Sciatic nerve (tissue), 2 donors: ENCODE data around the gene SPSB3. TPM values are rescaled to one million over a fixed set of nuclear protein-coding genes. Genes with fewer than 3 reads are reported as not detected.

ENCODE experiments used
- ATAC-seq: fragments of 200-7000 bp; cut with Tn5 transposase; one replicate; pipeline ENCODE4 v1.9.1; 2020; ENCODE audit warnings: mild to moderate bottlenecking, moderate library complexity
- DNase-seq: peaks from one replicate; pipeline ENCODE4 v3.0.0-alpha.2; 2020; ENCODE audit warnings: low spot score
- intact Hi-C: fragments of 100-400 bp; cut with DNase I; formaldehyde crosslinking; loops from one replicate; pipeline ENCODE4 v1.14.2; 2022
- total RNA-seq: library from RNA; stranded (reverse); fragmentation: NEBNext Ultra II Directional; extraction: Animal tissue kit (Norgen Biotek cat#: 25700); gene quantifications from one replicate; pipeline ENCODE4 v1.2.1, GENCODE V29; 2021
- donor health status: DM: no; HTN: no; CAD: no.
- donor health status: DM: no; HTN: no; CAD: no.

Gene SPSB3
- total RNA-seq, 1 donor from 2014 or later = 35.3 TPM

GRCh38 chr16:1778200-1779179 lies 3.9 kb downstream of the SPSB3 start:
- DNase-seq = no peak
- ATAC-seq = no peak
- intact Hi-C loops = no loop called here

DNA sequence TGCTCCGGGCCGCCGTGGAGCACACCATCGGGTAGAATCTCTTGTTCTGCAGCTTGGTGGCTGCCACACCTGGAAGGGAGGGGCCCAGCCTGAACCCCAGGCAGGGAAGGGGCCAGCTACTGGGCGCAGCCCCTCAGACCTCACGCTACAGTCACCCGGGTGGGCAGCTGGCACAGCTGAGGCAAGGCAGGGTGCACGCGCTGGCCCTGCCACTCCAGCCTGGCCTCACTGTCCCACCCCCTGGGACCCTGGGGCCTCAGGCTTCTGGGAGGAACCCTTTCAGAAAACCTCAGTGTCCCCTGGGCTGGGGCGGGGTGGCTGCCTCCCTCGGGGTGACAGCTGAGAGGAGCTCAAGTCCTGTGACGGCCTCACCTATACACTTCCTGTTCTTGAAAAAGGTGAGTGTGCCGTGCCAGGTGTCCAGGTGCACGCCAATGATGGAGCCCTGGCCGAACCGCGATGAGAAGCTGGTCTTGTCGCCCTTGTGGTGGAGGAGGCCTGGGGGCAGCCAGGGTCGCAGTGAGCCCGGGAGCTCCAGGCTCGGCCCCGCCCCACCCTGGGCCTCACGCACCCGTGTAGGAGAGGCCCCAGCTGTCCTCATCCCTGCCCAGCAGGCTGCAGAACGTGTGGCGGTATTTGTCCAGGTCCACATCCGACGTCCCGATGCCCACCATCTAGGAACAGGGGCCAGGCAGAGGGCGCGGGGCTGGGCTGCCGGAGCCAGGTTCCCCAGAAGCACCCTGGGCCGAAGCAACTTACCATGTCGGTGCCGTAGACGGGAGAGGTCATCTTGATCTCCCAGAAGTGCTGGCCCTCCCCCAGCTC lies 4.8 kb downstream of the SPSB3 start:
- ATAC-seq (no peak), DNase-seq (no peak)
- intact Hi-C loops = no loop called here

DNA sequence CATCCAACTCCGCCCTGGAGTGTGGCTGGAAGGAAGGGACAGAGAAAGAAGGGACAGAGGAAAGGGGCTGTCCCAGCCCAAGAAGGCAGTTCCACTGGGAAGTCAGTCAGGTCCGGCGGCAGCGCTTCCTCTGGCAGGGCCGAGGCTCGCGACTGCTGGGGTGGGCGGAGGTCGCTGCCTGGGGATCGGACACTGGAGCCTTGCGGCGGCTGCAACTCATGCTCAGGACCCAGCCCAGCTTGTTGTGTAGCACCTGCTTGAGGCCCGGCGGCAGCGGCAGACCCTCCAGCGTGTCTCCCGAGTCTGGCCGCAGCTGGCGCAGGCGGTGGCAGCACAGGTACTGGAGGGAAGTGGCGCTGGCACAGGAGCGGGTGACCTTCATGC lies 5.4 kb downstream of the SPSB3 start:
- intact Hi-C loops = no loop called here
- DNase-seq (no peak), ATAC-seq (no peak)

DNA sequence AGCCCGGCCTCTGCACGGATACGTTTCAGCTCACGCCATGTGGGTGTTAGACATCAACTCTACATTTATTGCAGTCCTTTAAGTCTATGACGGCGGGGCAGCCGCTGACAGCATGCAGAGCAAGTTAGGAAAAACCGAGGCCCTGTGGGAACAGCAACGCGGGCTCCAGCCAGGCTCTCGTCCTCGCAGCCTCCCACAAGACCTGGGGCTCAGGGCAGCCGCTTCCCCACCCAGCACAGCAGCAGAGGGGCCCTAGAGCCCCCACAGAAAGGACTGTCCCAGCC lies 5.8 kb downstream of the SPSB3 start:
- intact Hi-C loops = no loop called here
- DNase-seq = no peak
- no peak for ATAC-seq

DNA sequence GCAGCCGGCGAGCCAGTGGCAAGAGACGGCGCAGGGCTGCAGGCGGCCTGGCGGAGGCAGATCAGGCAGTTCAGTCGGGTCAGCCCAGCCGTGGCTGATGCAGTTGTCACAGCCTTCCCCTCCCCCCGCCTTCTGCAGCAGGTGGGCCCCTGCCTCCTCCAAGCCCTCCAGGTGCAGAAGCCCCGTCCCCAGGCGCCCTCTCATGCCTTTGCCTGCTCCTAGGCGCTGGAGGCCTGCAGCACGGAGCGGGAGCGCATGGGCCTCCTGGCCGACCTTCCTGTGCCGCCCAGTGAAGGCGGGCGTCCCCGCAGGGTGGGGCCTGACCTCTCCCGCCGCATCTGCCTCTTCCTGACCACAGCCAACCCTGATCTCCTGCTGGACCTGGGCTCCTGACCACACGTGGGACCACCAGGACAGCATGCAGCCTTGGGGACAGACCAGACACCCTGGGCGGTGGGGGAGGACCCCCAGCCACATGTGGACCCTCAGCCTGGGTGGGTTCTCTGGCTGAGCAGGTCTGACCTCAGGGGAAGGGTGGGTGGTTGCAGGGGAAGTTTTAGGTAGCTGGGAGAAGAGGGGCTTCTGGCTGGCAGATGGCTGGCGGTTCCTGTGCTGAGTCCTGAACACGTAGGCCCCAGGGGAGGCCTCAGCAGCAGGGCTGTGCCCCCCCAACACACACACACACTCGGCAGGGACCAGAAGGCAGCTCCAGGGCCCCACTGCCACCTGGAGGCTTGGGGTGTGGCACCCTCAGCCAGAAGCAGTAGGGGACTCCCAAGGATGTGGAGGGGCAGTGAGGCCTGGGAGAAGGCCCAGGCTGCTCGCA lies 6.3 kb downstream of the SPSB3 start:
- DNase-seq (no peak), ATAC-seq (no peak)
- intact Hi-C loops = no loop called here

DNA sequence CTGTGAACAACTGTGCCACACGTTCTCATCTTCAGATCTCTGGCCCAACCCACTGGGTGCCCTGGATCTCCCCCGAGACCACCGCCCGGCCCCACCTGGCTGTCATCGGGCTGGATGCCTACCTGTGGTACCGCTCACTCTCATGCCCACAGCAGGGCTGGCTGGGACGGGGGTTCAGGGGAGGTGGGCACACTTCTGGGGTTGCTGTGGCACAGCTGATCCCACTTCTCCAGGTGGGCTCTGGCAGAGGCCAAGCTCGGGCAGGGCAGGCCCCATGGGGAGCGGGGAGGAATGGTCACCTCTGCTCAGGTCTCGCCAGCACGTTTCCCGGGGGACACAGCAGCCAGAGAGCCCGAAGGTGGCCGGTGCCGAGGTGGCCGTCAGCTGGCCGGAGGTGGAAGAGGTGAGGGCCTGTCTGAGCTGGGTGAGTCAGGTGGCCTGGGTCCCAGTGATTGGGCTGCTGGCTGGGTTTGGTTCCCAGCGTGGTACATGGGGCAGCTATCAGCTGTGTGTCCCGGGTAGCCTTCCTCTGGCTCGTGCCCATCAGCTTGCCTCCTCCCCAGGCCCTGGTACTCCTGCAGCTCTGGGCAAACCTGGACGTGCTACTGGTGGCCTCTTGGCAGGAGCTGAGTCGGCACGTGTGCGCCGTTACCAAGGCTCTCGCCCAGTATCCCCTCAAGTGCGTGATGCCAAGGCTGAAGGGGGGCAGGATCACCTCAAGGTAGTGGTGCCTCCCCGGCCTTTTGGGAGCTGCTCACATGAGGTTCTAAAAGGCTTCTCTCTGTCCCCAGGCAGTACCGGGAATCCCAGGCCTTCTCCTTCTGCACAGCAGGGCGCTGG lies 7.1 kb downstream of the SPSB3 start:
- DNase-seq = no peak
- intact Hi-C loops = no loop called here
- no peak for ATAC-seq

GRCh38 chr16:1774448-1774780 lies 8.0 kb downstream of the SPSB3 start:
- intact Hi-C loops = no loop called here
- ATAC-seq (no peak), DNase-seq (no peak)

DNA sequence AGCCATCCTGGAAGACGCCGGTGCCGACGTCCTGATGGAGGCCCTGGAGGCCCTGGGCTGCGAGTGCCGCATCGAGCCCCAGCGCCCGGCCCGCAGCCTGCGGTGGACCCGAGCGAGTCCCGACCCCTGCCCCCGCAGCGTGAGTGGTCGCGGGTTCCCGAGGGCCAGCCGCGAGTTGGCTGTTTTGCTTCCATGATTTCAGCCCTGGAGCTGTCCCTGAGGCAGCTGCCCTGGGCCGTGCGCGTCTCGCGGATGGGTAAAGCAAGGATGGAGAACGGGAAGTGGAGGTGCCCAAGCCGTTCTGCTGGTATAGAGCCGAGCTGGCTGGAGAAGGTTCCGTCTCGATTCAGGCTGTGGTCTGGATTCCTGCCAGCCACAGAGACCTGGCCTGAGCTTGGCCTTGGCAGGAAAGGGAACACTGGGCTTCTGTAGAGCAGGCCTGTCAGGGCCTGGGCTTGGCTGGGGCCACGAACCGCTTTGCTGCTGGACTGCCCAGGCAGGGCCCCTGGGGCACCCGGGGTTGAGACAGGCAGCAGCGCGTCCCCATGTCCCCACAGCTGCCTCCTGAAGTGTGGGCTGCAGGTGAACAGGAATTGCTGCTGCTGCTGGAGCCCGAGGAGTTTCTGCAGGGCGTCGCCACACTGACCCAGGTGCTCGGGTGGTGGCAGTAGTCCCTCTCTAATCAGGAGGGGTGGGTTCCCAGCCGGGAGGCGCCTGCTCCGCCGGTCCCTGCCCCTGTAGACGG lies 8.5 kb downstream of the SPSB3 start:
- DNase-seq = no peak
- no peak for ATAC-seq
- intact Hi-C loops = no loop called here

DNA sequence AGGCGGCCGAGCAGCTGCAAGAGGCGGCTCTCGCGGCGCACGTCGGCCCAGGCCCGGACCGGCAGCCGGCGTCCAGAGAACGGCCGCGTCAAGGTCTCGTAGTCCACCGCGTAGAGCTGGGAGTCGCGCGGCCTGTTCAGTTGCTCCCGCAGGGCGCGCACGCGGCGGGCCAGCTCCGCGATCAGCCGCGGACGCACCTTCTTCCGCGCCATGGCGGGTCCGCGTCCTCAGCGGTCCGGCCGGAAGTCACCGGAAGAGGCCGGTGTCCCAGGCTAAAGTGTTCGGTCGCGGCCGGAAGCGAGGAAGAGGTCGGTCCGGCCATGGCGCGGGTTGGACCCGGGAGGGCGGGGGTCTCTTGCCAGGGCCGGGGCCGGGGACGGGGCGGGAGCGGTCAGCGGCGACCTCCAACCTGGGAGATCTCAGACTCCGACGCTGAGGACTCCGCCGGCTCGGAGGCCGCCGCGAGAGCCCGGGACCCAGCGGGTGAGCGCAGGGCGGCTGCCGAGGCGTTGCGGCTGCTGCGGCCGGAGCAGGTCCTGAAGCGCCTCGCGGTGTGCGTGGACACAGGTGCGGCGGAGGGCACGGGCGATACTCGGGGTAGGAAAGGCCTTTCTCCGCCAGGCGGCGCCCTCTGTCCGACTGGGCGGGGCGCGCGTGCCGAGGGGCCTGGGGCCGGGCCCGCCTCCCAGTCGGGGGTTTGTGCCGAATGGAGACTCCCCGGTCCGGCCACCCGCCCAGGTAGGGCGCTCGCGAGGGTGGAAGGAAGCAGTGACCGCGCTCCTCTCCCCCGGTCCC lies 9.3 kb downstream of the SPSB3 start, which contains the start of gene MRPS34:
TSS of gene MRPS34 (minus strand) at position 227 of the 795 bp plus-strand sequence. CDS start at position 212, 15 bp downstream.
- DNase-seq = peak; percentile 90
- ATAC-seq = peak; percentile 52
- intact Hi-C loops = no loop called here

DNA sequence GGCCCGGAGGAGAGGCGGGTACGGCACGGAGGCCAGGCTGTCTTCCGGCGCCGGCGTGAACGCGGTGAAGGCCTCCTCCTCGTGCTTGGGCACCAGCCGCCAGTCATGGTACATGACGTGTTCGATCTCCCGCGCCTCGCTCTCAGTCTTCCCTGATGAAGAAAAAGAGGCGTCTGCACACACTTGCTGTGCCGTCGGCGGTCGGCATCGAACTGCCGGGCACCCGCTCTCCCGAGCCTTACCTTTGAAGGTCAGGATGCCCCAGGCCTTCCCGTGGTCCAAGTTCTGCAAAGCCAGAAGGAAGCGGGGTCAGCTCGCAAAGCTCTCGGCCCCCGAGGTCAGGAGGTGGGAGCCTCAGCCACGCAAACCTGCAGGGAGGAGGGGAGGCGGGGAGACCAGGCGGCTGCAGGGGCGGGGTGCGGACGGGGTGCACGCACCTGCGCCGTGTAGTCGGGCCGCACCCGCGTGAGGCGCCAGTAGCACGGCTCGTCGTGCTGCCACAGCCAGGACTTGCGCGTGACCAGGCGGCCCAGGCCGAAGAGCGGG lies 9.9 kb downstream of the SPSB3 start, which contains the start of gene EME2:
TSS of gene EME2 (plus strand) at position 449 of the 546 bp plus-strand sequence. CDS start 418 bp downstream, outside the sequence.
- ATAC-seq (no peak), DNase-seq (no peak)
- intact Hi-C loops = no loop called here

DNA sequence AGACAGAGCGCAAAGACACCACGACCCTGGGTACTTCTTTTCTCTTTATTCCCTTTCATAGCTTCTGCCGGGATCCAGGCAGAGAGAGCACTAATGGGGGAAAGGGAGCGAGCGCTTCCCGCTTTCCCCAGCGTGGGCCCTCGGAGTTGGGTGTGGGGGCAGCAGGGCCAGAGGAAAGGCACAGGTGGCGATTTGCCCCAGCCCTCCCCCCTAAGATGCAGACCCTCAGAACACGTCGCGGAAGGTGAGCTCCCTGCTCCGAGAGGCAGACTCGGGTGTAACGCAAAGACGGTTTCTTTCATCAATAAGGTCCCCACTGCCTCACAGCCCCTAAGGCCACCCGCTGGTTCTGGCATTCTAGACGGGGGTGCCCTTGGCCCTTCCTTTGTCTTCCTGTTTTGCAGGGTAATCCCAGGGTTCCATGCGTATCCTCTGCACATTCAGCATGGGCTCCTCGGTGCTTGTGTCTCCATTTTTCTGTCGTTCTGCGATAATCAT lies 10.5 kb downstream of the SPSB3 start:
- DNase-seq = no peak

DNA sequence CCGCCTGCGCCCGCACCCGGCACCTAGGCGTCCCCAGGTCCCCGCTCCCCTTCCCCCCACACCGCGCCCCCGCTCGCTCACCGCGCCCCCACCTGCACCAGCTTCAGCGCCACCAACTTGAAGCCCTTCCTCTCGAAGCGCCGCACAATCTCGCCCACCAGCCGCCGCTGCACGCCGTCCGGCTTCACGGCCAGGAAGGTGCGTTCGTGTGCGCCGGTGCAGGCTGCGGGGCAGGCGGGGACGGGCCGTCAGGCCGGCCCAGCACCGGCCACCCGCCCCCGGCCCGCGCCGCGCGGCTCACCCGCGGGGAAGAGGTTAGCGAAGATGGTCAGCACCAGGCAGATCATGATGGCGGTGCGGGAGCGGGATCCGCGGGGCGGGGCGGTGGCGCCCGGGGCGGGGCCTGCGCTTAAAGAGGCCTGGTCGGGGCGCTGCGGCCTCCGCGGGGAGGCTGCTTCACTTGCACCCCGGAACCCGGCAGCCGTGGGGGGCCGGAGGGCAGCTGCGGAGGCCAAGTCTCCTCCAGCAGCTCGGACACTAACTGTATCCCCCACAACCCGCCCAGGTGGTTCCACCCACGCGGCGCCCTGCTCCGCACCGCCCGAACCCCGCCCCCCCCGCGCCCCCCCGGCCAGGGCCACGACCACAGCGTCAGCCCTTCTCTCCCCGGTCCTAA lies 11.0 kb downstream of the SPSB3 start, which contains the start of gene NME3:
TSS of gene NME3 (minus strand) at position 356 of the 676 bp plus-strand sequence. CDS start at position 347, 9 bp downstream.
- intact Hi-C loops = no loop called here
- peak; percentile 45 for ATAC-seq

More for the DNA sequence above, 10.5 kb downstream of the SPSB3 start:
- ATAC-seq = no peak
- intact Hi-C loops = no loop called here

DNA sequence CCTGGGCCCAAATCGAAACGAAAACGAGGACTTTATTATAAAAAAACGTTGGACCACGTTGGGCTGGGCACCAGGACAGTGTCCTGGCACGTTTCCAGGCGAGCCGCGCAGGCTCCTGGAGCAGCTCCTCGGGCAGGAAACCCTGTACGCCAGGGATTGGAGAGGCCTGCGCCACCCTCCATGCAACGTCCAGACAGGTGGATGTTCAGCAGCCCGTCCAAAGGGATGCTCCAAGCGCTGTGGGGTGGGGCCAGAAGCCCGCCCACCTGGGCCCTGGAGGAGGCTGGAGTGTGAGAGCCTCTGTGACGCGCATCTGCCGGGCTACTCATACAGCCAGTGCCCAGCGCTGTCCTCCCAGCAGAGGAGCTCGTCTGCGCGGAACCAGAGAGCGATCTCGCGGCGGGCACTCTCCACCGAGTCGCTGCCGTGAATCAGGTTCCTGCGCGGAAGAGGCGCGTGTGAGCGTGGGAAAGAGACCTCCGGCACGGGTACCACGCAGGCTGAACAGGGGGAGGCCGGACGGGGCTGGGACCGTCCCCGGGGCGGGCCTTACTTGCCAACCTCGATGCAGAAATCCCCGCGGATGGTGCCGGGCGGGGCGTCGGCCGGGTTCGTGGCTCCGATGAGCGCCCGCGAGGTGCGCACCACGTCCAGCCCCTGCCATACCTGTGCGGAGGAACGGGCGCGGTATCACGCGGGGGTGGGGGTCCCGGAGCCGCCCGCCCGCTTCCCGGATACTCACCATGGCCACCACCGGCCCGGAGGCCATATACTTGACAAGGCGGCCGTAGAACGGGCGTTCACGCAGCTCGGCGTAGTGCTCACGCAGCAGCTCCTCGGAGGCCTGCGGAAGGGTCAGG lies 11.8 kb downstream of the SPSB3 start:
- intact Hi-C loops = no loop called here
- peak; percentile 55 for ATAC-seq
- peak; percentile 83 for DNase-seq

More for the DNA sequence above, 11.0 kb downstream of the SPSB3 start, which contains the start of gene NME3:
- peak; percentile 89 for DNase-seq

DNA sequence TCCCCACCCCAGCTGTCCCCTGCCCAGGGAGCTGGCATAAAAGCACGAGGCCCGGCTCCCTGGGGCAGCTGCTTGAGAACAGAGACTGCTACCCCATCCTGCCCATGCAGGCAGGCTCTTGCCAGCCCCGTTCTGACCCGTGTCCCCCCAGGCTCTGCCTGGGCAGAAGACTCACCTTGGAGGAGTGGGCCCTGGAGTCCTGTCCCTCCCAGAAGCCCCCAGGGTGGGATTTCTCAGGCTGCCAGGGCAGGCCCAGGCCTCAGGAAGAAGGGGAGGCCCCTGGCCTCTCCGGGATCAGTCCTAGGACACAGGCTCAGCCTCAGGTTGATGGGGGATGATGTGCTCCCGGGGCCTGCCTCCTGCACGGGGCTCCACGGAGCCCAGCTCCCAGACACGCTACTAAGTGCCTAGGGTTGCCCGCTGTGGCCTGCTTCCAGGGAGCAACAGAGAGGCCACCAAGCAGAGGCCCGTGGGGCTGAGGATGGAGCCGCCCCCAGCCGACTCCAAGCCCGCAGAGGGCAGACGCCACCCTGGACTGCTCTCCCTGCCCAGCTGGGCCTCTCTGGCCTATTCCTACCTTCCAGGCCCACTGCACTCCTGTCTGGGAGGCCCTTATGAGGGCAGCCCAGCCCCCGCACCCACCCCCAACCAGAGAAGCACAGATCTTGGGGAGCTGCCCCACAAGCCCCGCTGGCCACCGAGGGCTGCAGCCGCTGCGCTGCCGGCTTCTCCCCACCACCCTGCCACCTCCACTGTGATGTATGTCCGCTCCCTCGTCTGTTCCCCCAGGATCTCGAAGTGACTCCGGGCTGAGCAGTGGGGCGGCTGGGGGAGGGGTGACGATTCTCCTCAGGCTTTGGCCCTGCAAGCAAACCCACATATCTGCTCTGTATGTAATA lies 12.7 kb downstream of the SPSB3 start:
- ATAC-seq (peak; percentile 1), DNase-seq (no peak)
- intact Hi-C loops = loop anchor here (5.0 kb wide), 1 partner anchor 967 kb away; the partner anchor contains the start of gene GNG13
